GM23338 (cell line): Measurements from ENCODE around the gene CCAR1. TPM values are rescaled to one million over a fixed set of nuclear protein-coding genes. Genes with fewer than 3 reads are reported as not detected.
"Not testable (repeated sequence)": the region's sequence is repeated elsewhere in the genome, so short reads cannot be mapped to it uniquely, and the experiment has no call there.

ENCODE experiments used
- ATAC-seq: fragments of 200-7000 bp; cut with Tn5 transposase; 3 replicates; pipeline ENCODE4 v1.9.1; 2020
- DNase-seq: peaks from one replicate; pipeline ENCODE4 v3.0.0-alpha.2; 2015; ENCODE audit warnings: low spot score
- H2AFZ ChIP-seq: fragments of 200-600 bp; sonication (generic); 2 replicates; pipeline ENCODE4 v1.8.0; 2016; ENCODE audit warnings: antibody characterized with exemption, mild to moderate bottlenecking, moderate library complexity
- H3F3A ChIP-seq: fragments of 200-600 bp; sonication (generic); replicated peaks from 2 replicates; pipeline ENCODE4 v1.8.0; 2017; ENCODE audit warnings: antibody characterized with exemption, mixed run types, low read depth
- H3K27ac ChIP-seq: fragments of 200-600 bp; sonication (generic); 2 replicates; pipeline ENCODE4 v1.6.1; 2016; ENCODE audit warnings: low read depth
- H3K27me3 ChIP-seq: fragments of 200-600 bp; sonication (generic); 2 replicates; pipeline ENCODE4 v1.8.0; 2016; ENCODE audit warnings: mild to moderate bottlenecking, mixed run types, moderate library complexity; ENCODE audit not compliant: insufficient read depth
- H3K36me3 ChIP-seq: fragments of 200-600 bp; sonication (generic); 2 replicates; pipeline ENCODE4 v1.8.0; 2016; ENCODE audit warnings: mild to moderate bottlenecking; ENCODE audit not compliant: insufficient read depth
- H3K4me1 ChIP-seq: fragments of 200-600 bp; sonication (generic); 2 replicates; pipeline ENCODE4 v1.8.0; 2016; ENCODE audit warnings: mild to moderate bottlenecking, moderate library complexity; ENCODE audit not compliant: insufficient read depth
- H3K4me2 ChIP-seq: fragments of 200-600 bp; sonication (generic); 2 replicates; pipeline ENCODE4 v1.7.1; 2017; ENCODE audit warnings: mixed run types
- H3K4me3 ChIP-seq: fragments of 200-600 bp; sonication (generic); 2 replicates; pipeline ENCODE4 v1.6.1; 2016; ENCODE audit warnings: mixed run types
- H3K79me2 ChIP-seq: fragments of 200-600 bp; sonication (generic); replicated peaks from 2 replicates; pipeline ENCODE4 v1.8.0; 2017; ENCODE audit warnings: mild to moderate bottlenecking; ENCODE audit not compliant: insufficient read depth
- H3K9me2 ChIP-seq: fragments of 200-600 bp; sonication (generic); 2 replicates; pipeline ENCODE4 v1.8.0; 2017; ENCODE audit not compliant: insufficient read depth
- H4K20me1 ChIP-seq: fragments of 200-600 bp; sonication (generic); replicated peaks from 2 replicates; pipeline ENCODE4 v1.8.0; 2017; ENCODE audit warnings: mild to moderate bottlenecking; ENCODE audit not compliant: insufficient read depth
- H3K27ac Mint-ChIP-seq: 2 replicates; pipeline ENCODE4 v1.8.0; 2020; ENCODE audit warnings: inconsistent platforms, mild to moderate bottlenecking, moderate library complexity, mixed read lengths
- H3K27me3 Mint-ChIP-seq: 3 replicates; pipeline ENCODE4 v1.8.0; 2022; ENCODE audit warnings: low read depth, mild to moderate bottlenecking, moderate library complexity, mixed read lengths, inconsistent platforms; ENCODE audit not compliant: insufficient read depth, poor library complexity
- H3K36me3 Mint-ChIP-seq: 3 replicates; pipeline ENCODE4 v1.8.0; 2021; ENCODE audit warnings: low read depth, mild to moderate bottlenecking, inconsistent platforms, moderate library complexity, mixed read lengths
- H3K4me1 Mint-ChIP-seq: 3 replicates; pipeline ENCODE4 v1.8.0; 2020; ENCODE audit warnings: mild to moderate bottlenecking, inconsistent platforms, mixed read lengths
- H3K4me3 Mint-ChIP-seq: 3 replicates; pipeline ENCODE4 v1.8.0; 2021; ENCODE audit warnings: moderate library complexity, mild to moderate bottlenecking, inconsistent platforms, mixed read lengths
- H3K9me3 Mint-ChIP-seq: 3 replicates; pipeline ENCODE4 v1.8.0; 2020; ENCODE audit warnings: moderate library complexity, mild to moderate bottlenecking, inconsistent platforms, mixed read lengths
- CREB1 ChIP-seq: fragments of 250-450 bp; sonication (Bioruptor Pico); IDR thresholded peaks from 2 replicates; pipeline ENCODE4 v1.5.0; 2020; ENCODE audit warnings: low read depth, mild to moderate bottlenecking, moderate library complexity
- EZH2phosphoT487 ChIP-seq: fragments of 200-600 bp; sonication (generic); IDR thresholded peaks from one replicate; pipeline ENCODE4 v1.8.1; 2018; ENCODE audit warnings: antibody characterized with exemption; ENCODE audit not compliant: unreplicated experiment
- JUNB ChIP-seq: IDR thresholded peaks from one replicate; pipeline ENCODE4 v1.6.1; 2016; ENCODE audit warnings: antibody characterized with exemption; ENCODE audit not compliant: unreplicated experiment
- NANOG ChIP-seq: IDR thresholded peaks from 2 replicates; pipeline ENCODE4 v1.6.1; 2016; ENCODE audit warnings: antibody characterized with exemption, borderline replicate concordance
- ZNF114 ChIP-seq: fragments of 250-450 bp; sonication (Bioruptor Pico); IDR thresholded peaks from 2 replicates; pipeline ENCODE4 v1.5.0; 2020; ENCODE audit warnings: mild to moderate bottlenecking, moderate library complexity
- polyA plus RNA-seq: library from polyadenylated mRNA; unstranded; fragments of >200 nt; fragmentation: Nextera tagmentation; extraction: Ambion mirVana; gene quantifications from 2 replicates; pipeline ENCODE4 v1.2.1, GENCODE V29; 2016
- total RNA-seq: library from RNA; depleted of rRNA; stranded (reverse); fragments of >200 nt; shearing (Covaris generic); gene quantifications from 2 replicates; pipeline ENCODE4 v1.2.3, GENCODE V29; 2014
- TF ChIP-seq, protein P1 (sequence below): fragments of 250-450 bp; sonication (Bioruptor Pico); IDR thresholded peaks from 2 replicates; pipeline ENCODE4 v1.5.0; 2020; ENCODE audit warnings: mild to moderate bottlenecking, moderate library complexity
- TF ChIP-seq, protein P2 (sequence below): IDR thresholded peaks from 2 replicates; pipeline ENCODE4 v1.6.1; 2016; ENCODE audit warnings: antibody characterized with exemption

Gene CCAR1
- total and polyA plus RNA-seq, 2 experiments from 2014 or later, result 118 to 121 TPM

DNA sequence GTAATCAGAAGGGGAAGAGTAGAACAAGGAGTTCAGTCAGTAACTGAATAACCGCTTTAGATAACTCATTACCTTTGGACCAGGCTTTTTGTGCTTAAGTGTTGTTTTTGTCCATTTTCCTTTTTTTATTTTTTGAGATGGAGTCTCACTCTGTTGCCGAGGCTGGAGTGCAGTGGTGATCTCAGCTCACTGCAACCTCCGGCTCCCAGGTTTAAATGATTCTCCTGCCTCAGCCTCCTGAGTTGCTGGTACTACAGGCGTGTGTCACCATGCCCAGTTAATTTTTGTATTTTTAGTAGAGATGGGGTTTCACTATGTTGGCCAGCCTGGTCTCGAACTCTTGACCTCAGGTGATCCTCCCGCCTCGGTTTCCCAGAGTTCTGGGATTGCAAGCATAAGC lies 14.7 kb downstream of the CCAR1 start:
- H3K4me3 Mint-ChIP-seq, H3K4me2 ChIP-seq, DNase-seq, H3K9me3 Mint-ChIP-seq, H3K4me1 Mint-ChIP-seq, H3K27ac ChIP-seq, H2AFZ ChIP-seq, H3K9me2 ChIP-seq, H3K27ac Mint-ChIP-seq, H3K4me3 ChIP-seq, H3K27me3 ChIP-seq, H3K27me3 Mint-ChIP-seq, ATAC-seq, H3K4me1 ChIP-seq: not testable (repeated sequence)
- Histone ChIP-seq H3F3A (peaks cover 33% of the 10 kb centered on the region), H3K36me3 (peaks cover 81% of the 10 kb centered on the region), H4K20me1 (peaks cover 50% of the 10 kb centered on the region), H3K79me2 (peaks cover 62% of the 10 kb centered on the region)
- peaks cover 90% of the 10 kb centered on the region for H3K36me3 Mint-ChIP-seq

DNA sequence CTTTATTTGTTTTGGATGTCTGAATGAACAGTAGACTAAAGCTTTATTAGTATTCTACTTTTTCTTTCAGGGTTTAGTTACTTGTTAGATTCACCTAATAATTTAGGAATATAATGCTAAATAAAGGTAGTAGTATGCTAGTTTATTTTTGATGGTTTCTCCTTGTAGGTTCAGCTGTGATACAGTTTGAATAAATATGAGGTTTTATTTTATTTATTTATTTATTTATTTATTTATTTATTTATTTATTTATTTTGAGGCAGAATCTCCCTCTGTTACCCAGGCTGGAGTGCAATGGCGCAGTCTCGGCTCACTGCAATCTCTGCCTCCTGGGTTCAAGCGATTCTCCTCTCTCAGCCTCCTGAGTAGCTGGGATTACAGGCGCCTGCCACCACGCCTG lies 19.6 kb downstream of the CCAR1 start:
- not testable (repeated sequence) for H3K4me3 Mint-ChIP-seq, H3K27ac Mint-ChIP-seq, H3K4me1 ChIP-seq, H3K4me2 ChIP-seq, H3K9me3 Mint-ChIP-seq, H2AFZ ChIP-seq, DNase-seq, H3K4me1 Mint-ChIP-seq, H3K9me2 ChIP-seq, H3K4me3 ChIP-seq, H3K27me3 ChIP-seq, H3K27ac ChIP-seq, H3K27me3 Mint-ChIP-seq, ATAC-seq
- Histone ChIP-seq H3K36me3 (peaks cover 83% of the 10 kb centered on the region), H3K79me2 (peaks cover 14% of the 10 kb centered on the region; the same call in 1 of the 2 replicates), H4K20me1 (peaks cover 27% of the 10 kb centered on the region), H3F3A (peaks cover 24% of the 10 kb centered on the region; the same call in 1 of the 2 replicates)
- H3K36me3 Mint-ChIP-seq, result peaks cover 89% of the 10 kb centered on the region

DNA sequence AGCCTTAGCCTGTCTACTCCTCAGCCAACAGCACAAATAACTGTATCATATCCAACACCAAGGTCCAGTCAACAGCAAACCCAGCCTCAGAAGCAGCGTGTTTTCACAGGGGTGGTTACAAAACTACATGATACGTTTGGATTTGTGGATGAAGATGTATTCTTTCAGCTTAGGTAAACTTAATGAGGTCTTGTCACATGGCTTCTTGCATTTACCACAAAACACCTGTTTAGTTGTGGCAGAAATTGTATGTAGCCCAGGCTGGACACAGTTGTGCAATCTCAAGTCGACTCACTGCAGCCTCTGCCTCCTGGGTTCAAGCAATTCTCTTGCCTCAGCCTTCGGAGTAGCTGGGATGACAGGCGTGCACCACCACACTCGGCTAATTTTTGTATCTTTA lies 21.4 kb downstream of the CCAR1 start:
- no peak overlapping the region for H3K27ac Mint-ChIP-seq
- H3K36me3 Mint-ChIP-seq, result peaks cover 87% of the 10 kb centered on the region
- 0 out of 2 replicates have a peak, but pooled peaks cover 5% of the 10 kb centered on the region for H3K79me2 ChIP-seq
- peaks cover 15% of the 10 kb centered on the region for H4K20me1 ChIP-seq
- H2AFZ ChIP-seq, result no peak overlapping the region
- no peak overlapping the region for H3K4me2 ChIP-seq
- no peaks in the 10 kb centered on the region for H3K27me3 ChIP-seq
- no peaks in the 10 kb centered on the region for H3K4me1 Mint-ChIP-seq
- no peaks in the 10 kb centered on the region for H3K9me2 ChIP-seq
- no peak overlapping the region for H3K4me3 Mint-ChIP-seq
- DNase-seq (no peak), ATAC-seq (no peak)
- no peaks in the 10 kb centered on the region for H3K9me3 Mint-ChIP-seq
- TF ChIP-seq NANOG (no peak), EZH2phosphoT487 (no peak), ZNF114 (CRISPR knock-in tag) (no peak), JUNB (no peak), CREB1 (CRISPR knock-in tag) (no peak)
- TF ChIP-seq, protein P1, sequence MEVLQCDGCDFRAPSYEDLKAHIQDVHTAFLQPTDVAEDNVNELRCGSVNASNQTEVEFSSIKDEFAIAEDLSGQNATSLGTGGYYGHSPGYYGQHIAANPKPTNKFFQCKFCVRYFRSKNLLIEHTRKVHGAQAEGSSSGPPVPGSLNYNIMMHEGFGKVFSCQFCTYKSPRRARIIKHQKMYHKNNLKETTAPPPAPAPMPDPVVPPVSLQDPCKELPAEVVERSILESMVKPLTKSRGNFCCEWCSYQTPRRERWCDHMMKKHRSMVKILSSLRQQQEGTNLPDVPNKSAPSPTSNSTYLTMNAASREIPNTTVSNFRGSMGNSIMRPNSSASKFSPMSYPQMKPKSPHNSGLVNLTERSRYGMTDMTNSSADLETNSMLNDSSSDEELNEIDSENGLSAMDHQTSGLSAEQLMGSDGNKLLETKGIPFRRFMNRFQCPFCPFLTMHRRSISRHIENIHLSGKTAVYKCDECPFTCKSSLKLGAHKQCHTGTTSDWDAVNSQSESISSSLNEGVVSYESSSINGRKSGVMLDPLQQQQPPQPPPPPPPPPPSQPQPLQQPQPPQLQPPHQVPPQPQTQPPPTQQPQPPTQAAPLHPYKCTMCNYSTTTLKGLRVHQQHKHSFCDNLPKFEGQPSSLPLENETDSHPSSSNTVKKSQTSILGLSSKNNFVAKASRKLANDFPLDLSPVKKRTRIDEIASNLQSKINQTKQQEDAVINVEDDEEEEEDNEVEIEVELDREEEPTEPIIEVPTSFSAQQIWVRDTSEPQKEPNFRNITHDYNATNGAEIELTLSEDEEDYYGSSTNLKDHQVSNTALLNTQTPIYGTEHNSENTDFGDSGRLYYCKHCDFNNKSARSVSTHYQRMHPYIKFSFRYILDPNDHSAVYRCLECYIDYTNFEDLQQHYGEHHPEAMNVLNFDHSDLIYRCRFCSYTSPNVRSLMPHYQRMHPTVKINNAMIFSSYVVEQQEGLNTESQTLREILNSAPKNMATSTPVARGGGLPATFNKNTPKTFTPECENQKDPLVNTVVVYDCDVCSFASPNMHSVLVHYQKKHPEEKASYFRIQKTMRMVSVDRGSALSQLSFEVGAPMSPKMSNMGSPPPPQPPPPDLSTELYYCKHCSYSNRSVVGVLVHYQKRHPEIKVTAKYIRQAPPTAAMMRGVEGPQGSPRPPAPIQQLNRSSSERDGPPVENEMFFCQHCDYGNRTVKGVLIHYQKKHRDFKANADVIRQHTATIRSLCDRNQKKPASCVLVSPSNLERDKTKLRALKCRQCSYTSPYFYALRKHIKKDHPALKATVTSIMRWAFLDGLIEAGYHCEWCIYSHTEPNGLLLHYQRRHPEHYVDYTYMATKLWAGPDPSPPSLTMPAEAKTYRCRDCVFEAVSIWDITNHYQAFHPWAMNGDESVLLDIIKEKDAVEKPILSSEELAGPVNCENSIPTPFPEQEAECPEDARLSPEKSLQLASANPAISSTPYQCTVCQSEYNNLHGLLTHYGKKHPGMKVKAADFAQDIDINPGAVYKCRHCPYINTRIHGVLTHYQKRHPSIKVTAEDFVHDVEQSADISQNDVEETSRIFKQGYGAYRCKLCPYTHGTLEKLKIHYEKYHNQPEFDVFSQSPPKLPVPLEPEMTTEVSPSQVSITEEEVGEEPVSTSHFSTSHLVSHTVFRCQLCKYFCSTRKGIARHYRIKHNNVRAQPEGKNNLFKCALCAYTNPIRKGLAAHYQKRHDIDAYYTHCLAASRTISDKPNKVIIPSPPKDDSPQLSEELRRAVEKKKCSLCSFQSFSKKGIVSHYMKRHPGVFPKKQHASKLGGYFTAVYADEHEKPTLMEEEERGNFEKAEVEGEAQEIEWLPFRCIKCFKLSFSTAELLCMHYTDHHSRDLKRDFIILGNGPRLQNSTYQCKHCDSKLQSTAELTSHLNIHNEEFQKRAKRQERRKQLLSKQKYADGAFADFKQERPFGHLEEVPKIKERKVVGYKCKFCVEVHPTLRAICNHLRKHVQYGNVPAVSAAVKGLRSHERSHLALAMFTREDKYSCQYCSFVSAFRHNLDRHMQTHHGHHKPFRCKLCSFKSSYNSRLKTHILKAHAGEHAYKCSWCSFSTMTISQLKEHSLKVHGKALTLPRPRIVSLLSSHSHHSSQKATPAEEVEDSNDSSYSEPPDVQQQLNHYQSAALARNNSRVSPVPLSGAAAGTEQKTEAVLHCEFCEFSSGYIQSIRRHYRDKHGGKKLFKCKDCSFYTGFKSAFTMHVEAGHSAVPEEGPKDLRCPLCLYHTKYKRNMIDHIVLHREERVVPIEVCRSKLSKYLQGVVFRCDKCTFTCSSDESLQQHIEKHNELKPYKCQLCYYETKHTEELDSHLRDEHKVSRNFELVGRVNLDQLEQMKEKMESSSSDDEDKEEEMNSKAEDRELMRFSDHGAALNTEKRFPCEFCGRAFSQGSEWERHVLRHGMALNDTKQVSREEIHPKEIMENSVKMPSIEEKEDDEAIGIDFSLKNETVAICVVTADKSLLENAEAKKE (CRISPR knock-in tag), result no peak
- TF ChIP-seq, protein P2, sequence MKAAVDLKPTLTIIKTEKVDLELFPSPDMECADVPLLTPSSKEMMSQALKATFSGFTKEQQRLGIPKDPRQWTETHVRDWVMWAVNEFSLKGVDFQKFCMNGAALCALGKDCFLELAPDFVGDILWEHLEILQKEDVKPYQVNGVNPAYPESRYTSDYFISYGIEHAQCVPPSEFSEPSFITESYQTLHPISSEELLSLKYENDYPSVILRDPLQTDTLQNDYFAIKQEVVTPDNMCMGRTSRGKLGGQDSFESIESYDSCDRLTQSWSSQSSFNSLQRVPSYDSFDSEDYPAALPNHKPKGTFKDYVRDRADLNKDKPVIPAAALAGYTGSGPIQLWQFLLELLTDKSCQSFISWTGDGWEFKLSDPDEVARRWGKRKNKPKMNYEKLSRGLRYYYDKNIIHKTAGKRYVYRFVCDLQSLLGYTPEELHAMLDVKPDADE, result no peak
- no peaks in the 10 kb centered on the region for H3K27me3 Mint-ChIP-seq
- no peak overlapping the region for H3K27ac ChIP-seq
- H3K4me3 ChIP-seq, result no peak overlapping the region
- H3K36me3 ChIP-seq, result peaks cover 82% of the 10 kb centered on the region
- peaks cover 20% of the 10 kb centered on the region; the same call in 1 of the 2 replicates for H3F3A ChIP-seq
- H3K4me1 ChIP-seq, result no peaks in the 10 kb centered on the region
